HG03025 (cell line): ENCODE data around the gene TK1.
A peak's percentile ranks its signal among the peaks of the same experiment; 100 is the strongest.
"Not testable (repeated sequence)": the region's sequence is repeated elsewhere in the genome, so short reads cannot be mapped to it uniquely, and the experiment has no call there.

ENCODE experiments used
- ATAC-seq: cut with Tn5 transposase; IDR thresholded peaks from one replicate; pipeline ENCODE4 v1.9.1; 2021; ENCODE audit warnings: mild to moderate bottlenecking, moderate library complexity; ENCODE audit not compliant: unreplicated experiment, low FRiP score

TK1 gene

DNA sequence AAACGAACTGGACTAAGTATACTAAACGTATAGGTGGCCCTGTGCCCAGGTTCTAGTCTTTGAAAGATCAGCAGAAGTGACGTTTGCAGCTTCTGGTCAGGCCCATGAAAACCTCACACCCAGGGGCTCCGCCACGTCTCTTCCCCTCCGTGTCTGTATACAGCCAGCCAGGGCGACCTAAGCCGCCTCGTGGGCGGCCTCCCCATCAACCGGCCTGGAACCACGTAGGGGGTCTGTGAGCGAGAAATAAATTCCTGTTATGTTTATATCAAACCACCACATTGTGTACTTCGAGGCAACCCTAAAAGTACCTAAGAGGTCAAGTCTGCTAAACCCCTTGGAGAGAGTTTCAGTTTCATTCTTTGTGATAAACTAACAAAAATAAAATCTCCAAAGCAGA is 6.8 kb downstream of the TK1 start:
- ATAC-seq, result no peak

DNA sequence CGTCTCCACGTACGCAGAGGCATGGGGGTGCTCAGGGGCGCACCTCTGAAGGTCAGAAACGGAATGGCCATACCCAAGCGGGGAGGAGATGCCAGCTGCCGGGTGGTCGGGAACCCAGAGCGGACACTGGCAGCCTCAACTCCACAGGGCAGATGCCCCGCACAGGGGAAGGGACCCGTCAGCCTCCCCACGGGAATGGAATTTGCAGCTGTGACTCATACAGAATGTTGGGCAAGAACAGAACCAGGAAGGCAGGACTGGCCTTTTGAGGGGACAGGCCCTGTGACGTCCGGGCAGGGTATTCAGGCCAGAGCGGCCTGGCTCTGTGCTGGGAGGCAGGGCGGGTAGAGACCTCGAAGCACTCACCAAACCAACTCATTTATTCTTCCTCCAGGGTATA is 7.5 kb downstream of the TK1 start:
- ATAC-seq, result no peak

DNA sequence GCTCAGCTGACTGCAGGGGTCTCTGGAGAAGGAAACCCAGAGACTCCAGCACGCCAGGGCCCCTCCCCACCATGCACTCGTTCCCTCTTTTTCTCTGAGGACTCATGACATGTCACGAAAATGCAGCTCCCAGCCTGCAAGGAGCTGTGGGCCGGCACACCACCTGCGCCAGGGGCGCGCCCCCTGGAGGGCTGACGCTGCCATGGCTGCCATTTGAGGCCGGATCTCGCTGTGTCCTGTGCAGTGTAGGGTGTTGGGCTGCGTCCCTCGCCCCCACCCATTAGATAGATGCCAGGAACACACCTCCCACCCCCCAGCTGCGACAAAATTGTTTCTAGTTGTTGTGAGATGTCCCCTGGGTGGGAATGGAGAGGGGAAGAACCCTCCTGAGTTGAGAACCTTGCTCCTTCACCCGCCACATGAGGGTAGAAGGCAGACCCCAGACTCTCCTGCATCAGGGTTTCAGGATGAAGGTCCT is 10.3 kb downstream of the TK1 start:
- ATAC-seq, result no peak

DNA sequence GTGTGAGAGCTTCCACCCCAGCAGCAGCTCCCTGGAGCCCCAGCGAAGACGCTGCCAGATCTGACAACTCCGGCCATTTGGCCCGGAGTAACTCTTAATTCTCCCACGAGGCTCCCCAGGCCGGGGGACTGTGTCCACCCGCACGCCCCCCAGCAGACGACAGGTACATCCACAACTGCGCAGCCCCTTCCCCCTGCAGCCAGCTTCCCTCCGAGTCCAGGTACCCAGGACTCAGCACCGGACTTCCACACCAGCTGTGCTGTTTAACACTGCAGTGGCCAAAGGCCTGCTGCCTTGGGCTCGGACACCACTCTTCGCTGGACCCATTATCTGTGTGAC is 11.2 kb downstream of the TK1 start:
- no peak for ATAC-seq

DNA sequence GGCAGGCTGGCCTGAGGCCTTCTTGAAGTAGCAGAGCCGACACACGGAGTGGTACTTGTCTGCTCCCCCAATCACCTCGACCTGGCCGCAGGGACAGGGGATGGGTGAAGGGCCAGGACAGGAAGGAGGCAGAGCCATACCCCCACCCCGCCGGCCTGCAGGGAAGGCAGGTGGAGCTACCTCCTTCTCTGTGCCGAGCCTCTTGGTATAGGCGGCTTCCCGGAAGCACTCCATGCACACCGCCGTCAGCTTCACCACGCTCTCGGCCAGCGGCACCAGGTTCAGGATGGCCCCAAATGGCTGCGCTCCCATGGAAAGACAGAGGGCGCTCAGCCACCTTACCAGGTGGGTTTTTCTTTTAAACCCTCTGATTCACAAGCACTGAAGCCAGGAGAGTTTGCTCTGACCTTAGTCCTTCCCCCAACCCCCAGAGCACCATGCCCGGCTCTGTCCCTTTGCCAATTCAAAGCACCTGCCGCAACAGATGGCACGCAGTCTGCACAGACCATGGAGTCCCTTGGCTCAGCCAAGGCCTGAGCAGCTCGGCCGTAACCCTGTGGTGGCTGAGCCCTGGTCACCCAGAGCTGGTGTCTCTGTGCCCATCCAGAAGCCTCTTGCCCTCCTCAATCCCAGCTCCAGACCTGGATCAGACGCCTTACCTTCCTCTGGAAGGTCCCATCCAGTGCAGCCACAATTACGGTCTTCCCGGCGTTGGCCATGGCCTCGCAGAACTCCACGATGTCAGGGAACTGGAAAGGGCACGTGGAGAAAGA is 11.8 kb downstream of the TK1 start:
- ATAC-seq, result no peak

DNA sequence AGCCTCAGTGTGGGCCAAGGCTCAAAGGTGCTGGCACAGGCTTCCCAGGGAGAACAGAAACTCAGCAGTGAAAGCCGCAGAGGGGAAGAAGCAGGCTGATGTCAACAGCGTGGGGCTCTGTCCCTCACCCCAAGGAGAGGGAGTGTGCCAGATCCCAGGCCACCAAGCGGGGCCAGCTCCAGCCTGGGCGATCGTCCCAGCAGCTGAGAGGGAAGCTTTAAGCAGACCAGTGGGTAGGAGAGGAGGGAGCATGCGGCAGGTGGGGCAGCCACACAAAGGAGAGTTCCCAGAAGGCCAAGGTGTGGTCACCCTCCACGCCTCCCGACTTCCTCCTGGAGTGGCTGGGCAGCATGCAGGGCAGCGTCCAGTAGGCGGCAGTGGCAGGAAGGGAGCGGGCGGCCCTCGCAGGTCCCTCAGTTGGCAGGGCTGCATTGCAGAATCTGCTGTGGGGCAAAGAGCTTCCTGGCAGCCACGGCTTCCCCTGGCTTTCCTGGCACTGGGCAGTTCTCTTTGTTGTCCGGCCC is 12.4 kb downstream of the TK1 start:
- ATAC-seq, result no peak

DNA sequence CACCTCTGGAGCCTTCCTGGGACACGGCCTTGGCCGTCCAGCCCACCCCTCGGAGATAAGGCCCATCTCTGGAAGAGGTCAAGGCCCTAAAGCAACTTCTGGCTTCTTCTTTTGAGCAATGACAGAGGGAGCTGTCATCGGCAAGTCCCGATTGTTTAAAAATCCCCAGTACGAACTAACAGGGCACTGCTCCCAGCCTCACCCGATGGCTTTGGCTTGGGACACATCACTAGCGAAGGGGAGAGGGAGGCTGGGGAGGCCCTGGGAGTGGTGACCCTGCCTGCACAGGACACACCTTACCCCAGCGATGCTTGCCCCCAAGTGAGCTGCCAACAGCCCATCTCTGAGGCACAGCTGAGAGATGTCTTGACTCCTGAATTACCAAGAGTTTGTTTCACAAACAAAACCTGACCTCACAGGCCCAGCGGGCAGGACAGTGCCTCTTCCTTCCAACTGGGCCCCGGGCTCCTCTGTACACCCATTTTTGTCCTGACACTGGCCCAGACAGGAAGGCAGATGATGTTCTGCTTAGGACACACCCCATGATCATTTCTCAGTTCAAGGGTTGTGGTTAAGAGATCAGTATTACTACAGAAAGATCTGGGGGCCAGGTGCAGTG is 13.6 kb downstream of the TK1 start:
- ATAC-seq, result no peak

DNA sequence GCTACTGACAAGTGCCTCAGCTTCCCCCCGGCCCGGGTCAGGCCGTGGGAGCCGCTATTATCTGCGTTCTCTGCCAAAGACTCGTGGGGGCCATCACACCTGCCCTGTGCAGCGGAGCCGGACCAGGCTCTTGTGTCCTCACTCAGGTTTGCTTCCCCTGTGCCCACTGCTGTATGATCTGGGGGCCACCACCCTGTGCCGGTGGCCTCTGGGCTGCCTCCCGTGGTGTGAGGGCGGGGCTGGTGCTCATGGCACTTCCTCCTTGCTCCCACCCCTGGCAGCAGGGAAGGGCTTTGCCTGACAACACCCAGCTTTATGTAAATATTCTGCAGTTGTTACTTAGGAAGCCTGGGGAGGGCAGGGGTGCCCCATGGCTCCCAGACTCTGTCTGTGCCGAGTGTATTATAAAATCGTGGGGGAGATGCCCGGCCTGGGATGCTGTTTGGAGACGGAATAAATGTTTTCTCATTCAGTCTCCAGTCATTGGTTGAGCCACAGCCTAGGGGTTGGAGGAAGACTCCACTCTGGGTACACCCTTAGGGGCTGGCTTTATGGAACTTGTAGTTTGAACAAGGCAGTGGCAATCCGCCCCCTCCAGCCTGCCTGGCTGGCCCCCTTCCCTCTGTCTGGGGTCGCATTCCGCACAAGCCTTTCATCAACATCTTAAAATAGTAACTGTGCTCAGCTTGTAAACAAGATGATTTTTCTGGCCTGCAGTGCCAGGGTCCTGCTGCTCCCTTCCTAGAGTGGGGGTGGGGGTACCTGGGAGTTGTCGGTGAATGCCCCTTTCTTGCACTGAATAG is 14.4 kb downstream of the TK1 start:
- no peak for ATAC-seq

DNA sequence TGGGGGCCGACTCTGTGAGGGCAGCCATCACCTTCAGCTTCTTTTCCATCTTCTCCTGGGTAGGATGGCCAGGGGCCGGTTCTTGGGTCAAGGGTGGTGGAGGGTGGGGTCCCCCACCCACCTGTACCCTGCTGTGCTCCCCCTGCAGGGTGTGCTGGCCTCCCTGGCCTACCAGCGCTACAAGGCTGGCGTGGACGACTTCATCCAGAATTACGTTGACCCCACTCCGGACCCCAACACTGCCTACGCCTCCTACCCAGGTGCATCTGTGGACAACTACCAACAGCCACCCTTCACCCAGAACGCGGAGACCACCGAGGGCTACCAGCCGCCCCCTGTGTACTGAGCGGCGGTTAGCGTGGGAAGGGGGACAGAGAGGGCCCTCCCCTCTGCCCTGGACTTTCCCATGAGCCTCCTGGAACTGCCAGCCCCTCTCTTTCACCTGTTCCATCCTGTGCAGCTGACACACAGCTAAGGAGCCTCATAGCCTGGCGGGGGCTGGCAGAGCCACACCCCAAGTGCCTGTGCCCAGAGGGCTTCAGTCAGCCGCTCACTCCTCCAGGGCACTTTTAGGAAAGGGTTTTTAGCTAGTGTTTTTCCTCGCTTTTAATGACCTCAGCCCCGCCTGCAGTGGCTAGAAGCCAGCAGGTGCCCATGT is 15.1 kb downstream of the TK1 start:
- ATAC-seq, result not testable (repeated sequence)

DNA sequence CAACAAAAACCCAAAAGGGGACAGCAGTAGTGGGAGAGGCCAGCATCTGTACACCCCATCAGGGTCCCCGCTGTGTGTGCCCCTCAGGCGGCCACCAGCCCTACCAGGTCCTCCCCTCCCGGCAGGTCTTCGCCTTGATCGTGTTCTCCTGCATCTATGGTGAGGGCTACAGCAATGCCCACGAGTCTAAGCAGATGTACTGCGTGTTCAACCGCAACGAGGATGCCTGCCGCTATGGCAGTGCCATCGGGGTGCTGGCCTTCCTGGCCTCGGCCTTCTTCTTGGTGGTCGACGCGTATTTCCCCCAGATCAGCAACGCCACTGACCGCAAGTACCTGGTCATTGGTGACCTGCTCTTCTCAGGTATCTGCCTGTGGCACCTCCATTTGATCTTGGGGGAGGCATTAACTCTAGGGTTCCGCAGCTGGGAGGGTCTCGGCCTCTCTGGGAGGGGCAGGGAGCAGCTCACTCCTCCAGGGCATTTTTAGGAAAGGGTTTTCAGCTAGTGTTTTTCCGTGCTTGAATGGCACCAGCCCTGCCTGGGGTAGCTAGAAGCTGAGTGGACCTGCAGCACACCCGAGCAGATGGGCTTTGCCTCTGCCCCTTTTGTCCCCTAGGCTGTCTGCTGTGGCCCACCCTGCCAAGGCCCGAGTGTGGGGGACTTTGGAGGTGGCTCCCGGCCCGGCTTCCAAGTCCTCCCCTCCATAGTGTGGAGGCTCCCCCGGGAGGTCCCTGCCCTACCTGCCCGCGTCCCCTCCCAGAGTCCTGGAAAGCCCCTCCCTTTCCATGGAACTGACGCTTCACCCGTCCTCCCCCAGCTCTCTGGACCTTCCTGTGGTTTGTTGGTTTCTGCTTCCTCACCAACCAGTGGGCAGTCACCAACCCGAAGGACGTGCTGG is 15.9 kb downstream of the TK1 start:
- no peak for ATAC-seq

DNA sequence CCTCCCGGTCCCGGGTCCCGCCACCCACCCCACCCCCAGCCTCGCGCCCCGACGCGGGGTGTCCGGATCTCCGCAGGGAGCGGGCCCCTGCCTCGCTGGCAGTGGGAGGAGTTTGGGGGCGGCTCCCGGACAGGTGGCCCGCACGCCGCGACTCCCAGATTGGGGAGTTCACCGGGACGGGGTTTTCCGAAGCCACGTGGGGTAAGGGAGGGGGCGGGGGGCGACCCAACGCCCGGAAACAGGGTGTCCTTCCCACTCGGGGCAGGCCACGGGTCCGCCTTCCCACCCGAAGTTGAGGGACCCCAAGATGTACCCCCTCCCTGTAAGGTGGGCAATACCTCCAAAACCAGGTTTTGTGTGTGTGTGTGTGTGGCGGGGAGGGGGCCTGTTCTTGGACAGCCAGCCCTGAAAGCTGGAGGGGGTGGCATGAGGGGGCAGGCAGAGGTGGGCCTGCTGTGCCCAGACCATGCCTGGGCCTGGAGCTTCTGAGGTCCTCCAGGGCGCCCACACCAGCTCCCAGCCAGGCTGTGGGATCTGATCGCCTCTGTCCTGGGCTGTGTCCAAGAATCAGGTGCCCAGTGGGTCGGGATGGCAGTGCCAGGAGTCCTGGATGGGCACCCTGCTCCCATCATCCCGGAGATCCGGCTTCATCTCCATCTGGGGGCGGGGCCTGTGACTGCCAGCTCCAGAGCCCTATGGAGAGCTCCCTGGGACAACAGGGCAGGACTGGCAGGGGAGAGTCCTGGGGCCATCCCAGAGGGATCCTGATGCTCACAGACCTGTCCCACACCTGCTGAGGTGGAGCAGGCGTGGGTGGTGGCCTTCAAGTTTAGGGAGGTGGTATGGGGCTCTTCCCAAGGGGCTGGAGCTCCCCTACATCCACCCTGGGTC is 17.7 kb downstream of the TK1 start:
- peak; percentile 19 for ATAC-seq

DNA sequence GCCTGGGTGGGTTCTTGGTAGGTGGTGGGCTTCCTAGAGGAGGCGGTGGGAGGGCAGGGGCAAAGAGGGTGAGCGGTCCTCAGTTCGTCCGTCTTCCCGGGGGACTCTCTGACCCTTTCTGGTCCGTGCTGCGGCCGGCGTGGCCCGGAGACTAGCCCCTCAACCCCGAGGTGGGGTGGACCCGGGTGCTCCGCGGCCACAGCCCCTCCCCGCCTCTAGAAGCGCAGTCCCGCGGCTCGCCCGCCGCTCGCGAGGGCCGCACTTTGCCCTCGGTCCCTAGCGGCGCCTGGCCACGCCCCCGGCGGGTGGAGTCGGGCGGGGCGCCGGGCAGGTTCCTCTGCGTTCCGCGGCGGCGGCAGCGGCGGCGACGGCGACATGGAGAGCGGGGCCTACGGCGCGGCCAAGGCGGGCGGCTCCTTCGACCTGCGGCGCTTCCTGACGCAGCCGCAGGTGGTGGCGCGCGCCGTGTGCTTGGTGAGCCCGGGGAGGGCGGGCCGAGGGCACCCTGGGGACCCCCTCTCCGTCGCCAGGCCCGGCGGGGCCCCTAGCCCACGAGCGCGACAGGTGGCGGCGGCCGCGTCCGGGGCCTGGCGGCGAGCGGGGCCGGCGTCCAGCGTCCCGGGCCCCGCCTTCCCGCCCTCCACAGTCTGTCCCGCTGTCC is 18.5 kb downstream of the TK1 start, which contains the start of gene SYNGR2:
TSS of gene SYNGR2 (plus strand) at position 340 of the 661 bp plus-strand sequence. CDS start at position 376, 36 bp downstream.
- ATAC-seq, result peak; percentile 39

DNA sequence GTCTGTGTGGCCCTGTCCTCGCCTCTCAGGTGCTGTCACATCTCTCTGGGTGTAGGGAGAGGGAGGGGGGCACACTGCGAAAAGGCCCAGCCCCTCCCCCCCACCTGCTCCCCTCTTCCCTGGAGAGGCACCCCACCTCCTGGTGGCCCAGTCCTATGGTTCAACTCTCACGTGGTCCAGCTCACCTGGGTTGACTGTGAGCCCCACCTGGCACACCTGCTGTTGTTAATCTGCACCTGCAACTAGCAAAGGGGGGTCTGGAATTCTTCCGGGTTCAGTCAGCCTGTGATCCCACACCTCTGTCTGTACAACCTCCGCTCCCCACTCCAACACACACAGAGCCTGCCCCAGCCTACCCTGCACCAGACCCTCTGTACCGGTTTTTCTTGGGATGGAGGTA is 20.4 kb downstream of the TK1 start:
- no peak for ATAC-seq

DNA sequence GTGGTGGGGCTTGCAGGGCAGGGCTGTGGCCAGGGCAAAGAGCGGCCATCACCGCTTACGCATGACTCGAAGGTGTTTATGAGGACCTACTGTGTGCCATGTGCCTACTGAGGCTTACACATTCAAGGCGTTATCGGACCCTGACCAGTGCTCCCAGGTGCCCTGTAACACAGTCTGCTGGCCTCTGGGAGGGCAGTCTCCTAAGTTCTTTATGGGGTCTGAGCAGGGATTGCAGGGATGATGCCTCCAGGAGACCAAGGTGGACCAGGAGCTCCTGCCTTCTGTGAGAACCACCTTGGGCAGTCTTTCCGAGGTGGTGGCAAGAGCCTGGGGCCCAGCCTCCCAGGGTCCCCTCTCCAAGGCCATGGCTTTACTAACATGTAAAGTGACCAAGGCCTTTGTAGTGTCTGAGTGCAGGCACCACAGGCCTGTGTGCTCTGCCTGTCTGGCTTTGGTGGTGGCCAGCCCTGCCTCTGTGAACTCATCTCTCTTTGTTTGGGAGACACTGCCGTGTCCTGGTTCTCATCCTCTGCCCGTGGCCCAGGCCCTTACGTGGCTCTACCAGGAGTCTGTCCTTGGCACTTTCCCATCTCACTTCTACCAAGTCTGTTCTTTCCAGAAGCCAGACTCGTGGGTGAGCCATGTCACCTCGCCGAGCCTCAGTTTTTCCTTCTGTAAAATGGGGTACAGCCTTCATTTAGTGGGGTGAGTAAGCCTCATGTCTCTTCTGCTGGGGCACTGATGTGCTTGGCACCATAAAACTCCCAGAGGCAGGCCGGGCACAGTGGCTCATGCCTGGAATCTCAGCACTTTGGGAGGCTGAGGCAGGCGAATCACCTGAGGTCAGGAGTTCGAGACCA is 21.9 kb downstream of the TK1 start:
- ATAC-seq, result no peak

DNA sequence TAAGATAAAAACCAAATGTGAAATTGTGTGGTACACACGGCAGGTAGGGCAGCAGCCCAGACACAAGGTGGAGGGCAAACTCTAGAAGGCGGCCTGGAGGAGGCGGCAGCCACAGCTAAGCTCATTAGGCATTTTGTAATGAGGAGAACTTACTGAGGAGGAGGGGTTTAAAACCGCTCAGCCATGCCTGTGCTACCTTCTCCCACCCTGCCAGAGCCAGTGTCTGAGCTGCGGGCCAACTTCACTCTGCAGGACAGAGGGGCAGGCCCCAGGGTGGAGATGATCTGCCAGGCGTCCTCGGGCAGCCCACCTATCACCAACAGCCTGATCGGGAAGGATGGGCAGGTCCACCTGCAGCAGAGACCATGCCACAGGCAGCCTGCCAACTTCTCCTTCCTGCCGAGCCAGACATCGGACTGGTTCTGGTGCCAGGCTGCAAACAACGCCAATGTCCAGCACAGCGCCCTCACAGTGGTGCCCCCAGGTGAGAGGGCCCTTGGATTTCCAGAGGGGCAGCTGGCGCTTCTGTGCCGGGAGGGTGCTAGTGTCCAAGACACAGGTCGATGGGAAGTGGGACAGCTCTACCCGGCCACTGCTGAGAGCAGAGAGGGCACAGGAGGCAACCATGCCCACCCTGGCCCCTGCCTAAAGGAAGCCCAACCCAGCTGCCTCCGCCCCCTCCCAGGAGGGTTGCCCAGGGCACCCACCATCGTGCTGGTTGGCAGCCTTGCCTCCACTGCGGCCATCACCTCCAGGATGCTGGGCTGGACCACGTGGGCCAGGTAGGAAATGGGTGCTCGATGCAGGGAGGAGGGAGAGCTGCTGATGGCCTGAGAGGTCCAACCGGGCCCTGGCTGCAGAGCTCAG is 22.7 kb downstream of the TK1 start:
- ATAC-seq, result no peak

DNA sequence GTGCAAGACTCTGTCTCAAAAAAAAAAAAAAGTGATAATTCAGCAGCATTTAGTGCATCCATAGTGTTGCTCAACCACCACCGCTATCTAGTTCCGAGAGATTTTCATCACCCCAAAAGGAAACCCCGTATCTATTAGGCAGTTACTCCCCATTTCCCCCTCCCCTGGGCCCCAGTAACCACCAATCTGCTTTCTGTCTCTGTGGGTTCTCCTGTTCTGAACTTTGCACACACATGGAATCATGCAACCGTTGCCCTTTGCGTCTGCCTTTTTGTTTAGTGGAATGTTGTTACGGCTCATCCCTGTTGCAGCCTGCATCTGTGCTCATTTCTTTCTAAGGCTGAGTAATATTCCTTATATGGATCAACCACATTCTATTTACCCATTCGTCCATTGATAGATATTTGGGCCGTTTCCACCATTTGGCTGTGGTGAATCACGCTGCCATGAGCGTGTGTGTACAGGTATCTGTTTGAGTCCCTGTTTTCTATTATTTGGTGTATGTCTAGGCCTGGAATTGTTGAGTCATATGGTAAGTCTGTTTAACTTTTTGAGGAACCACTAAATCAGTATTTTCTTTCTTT is 27.2 kb downstream of the TK1 start:
- ATAC-seq, result no peak
